ENCODE results near the gene VSTM4.

The VSTM4 gene

GRCh38 chr10:49106451-49106850, 8.9 kb downstream of the VSTM4 start:
- Histone ChIP-seq H3K4me3 (ENCODE audit: low read length) (no peak overlapping the region), H3K4me1 (ENCODE audit: low read length) (no peaks in the 10 kb centered on the region), H3K9ac (ENCODE audit: low read length) (no peak overlapping the region), H4K20me1 (ENCODE audit: insufficient read depth, low read length) (no peaks in the 10 kb centered on the region), H3K27me3 (ENCODE audit: low read depth, low read length) (peaks cover 3% of the 10 kb centered on the region; the same call in 1 of the 2 replicates), H3K27ac (ENCODE audit: low read length) (no peak overlapping the region), H3K79me2 (ENCODE audit: low read length) (no peaks in the 10 kb centered on the region), H3K9me3 (ENCODE audit: insufficient read depth, low read length) (no peaks in the 10 kb centered on the region), H3K36me3 (replicated peaks; ENCODE audit: low read depth, low read length) (no peaks in the 10 kb centered on the region), H2AFZ (ENCODE audit: low read depth, low read length) (no peak overlapping the region), H3K4me2 (ENCODE audit: low read length) (no peak overlapping the region)
- TF ChIP-seq, protein P1, sequence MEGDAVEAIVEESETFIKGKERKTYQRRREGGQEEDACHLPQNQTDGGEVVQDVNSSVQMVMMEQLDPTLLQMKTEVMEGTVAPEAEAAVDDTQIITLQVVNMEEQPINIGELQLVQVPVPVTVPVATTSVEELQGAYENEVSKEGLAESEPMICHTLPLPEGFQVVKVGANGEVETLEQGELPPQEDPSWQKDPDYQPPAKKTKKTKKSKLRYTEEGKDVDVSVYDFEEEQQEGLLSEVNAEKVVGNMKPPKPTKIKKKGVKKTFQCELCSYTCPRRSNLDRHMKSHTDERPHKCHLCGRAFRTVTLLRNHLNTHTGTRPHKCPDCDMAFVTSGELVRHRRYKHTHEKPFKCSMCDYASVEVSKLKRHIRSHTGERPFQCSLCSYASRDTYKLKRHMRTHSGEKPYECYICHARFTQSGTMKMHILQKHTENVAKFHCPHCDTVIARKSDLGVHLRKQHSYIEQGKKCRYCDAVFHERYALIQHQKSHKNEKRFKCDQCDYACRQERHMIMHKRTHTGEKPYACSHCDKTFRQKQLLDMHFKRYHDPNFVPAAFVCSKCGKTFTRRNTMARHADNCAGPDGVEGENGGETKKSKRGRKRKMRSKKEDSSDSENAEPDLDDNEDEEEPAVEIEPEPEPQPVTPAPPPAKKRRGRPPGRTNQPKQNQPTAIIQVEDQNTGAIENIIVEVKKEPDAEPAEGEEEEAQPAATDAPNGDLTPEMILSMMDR (IDR thresholded peaks at IDR 0.05; ENCODE audit: low read depth, low read length) = no peak
- TF ChIP-seq EZH2phosphoT487 (IDR thresholded peaks at IDR 0.05; ENCODE audit: low read depth) = no peak

DNA sequence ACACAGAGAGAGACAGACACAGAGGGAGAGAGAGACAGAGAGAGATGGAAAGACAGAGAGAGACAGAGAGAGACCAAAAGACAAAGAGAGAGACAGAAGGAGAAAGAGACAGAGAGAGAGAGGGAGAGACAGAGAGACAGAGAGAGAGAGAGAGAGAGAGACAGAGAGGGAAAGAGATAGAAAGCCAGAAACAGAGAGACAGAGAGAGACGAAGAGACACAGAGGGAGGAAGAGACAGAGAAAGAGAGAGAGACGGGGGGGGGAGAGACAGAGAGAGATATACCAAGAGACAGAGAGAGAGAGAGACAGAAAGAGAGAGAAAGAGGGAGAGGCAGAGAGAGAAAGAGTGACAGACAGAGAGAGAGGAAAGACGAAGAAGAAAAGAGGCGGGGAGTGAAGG, 10.2 kb downstream of the VSTM4 start:
- Histone ChIP-seq H3K9me3 (ENCODE audit: insufficient read depth, low read length) (no peaks in the 10 kb centered on the region), H3K27ac (ENCODE audit: low read length) (no peak overlapping the region), H3K9ac (ENCODE audit: low read length) (no peak overlapping the region), H4K20me1 (ENCODE audit: insufficient read depth, low read length) (no peaks in the 10 kb centered on the region), H3K4me2 (ENCODE audit: low read length) (no peak overlapping the region), H2AFZ (ENCODE audit: low read depth, low read length) (no peak overlapping the region), H3K27me3 (ENCODE audit: low read depth, low read length) (peaks cover 3% of the 10 kb centered on the region; the same call in 1 of the 2 replicates), H3K79me2 (ENCODE audit: low read length) (no peaks in the 10 kb centered on the region), H3K4me3 (ENCODE audit: low read length) (no peak overlapping the region), H3K36me3 (replicated peaks; ENCODE audit: low read depth, low read length) (no peaks in the 10 kb centered on the region), H3K4me1 (ENCODE audit: low read length) (no peaks in the 10 kb centered on the region)
- TF ChIP-seq EZH2phosphoT487 (IDR thresholded peaks at IDR 0.05; ENCODE audit: low read depth) = no peak
- TF ChIP-seq, protein P1 (IDR thresholded peaks at IDR 0.05; ENCODE audit: low read depth, low read length) = no peak

- no peaks in the 10 kb centered on the region for H4K20me1 ChIP-seq (ENCODE audit: insufficient read depth, low read length)
- no peak for TF ChIP-seq EZH2phosphoT487 (IDR thresholded peaks at IDR 0.05; ENCODE audit: low read depth)
- TF ChIP-seq, protein P1 (IDR thresholded peaks at IDR 0.05; ENCODE audit: low read depth, low read length) = no peak
- H3K9me3 ChIP-seq (ENCODE audit: insufficient read depth, low read length) = no peaks in the 10 kb centered on the region
- H3K36me3 ChIP-seq (replicated peaks; ENCODE audit: low read depth, low read length) = no peaks in the 10 kb centered on the region
- no peaks in the 10 kb centered on the region for H3K79me2 ChIP-seq (ENCODE audit: low read length)
- no peak overlapping the region for H3K9ac ChIP-seq (ENCODE audit: low read length)
- H3K4me1 ChIP-seq (ENCODE audit: low read length) = no peaks in the 10 kb centered on the region
- H3K27me3 ChIP-seq (ENCODE audit: low read depth, low read length) = peaks cover 3% of the 10 kb centered on the region; the same call in 1 of the 2 replicates
- no peak overlapping the region for H3K4me3 ChIP-seq (ENCODE audit: low read length)
- H2AFZ ChIP-seq (ENCODE audit: low read depth, low read length) = no peak overlapping the region
- no peak overlapping the region for H3K4me2 ChIP-seq (ENCODE audit: low read length)
- H3K27ac ChIP-seq (ENCODE audit: low read length) = no peak overlapping the region
These were observed 11.0 kb downstream of the VSTM4 start for GRCh38 chr10:49104323-49104722.

- H3K4me2 ChIP-seq (ENCODE audit: low read length) = no peak overlapping the region
- no peak overlapping the region for H2AFZ ChIP-seq (ENCODE audit: low read depth, low read length)
- no peak overlapping the region for H3K27ac ChIP-seq (ENCODE audit: low read length)
- no peak overlapping the region for H3K9ac ChIP-seq (ENCODE audit: low read length)
- no peaks in the 10 kb centered on the region for H4K20me1 ChIP-seq (ENCODE audit: insufficient read depth, low read length)
- H3K27me3 ChIP-seq (ENCODE audit: low read depth, low read length) = peaks cover 3% of the 10 kb centered on the region; the same call in 1 of the 2 replicates
- H3K4me1 ChIP-seq (ENCODE audit: low read length) = no peaks in the 10 kb centered on the region
- H3K4me3 ChIP-seq (ENCODE audit: low read length) = no peak overlapping the region
- no peaks in the 10 kb centered on the region for H3K9me3 ChIP-seq (ENCODE audit: insufficient read depth, low read length)
- no peaks in the 10 kb centered on the region for H3K36me3 ChIP-seq (replicated peaks; ENCODE audit: low read depth, low read length)
- TF ChIP-seq, protein P1 (IDR thresholded peaks at IDR 0.05; ENCODE audit: low read depth, low read length) = no peak
- TF ChIP-seq EZH2phosphoT487 (IDR thresholded peaks at IDR 0.05; ENCODE audit: low read depth) = no peak
- H3K79me2 ChIP-seq (ENCODE audit: low read length) = no peaks in the 10 kb centered on the region
These were observed 11.6 kb downstream of the VSTM4 start for GRCh38 chr10:49103761-49104160.

Data from OCI-LY3 (cell line).